ENCODE measurements around the gene SNX17. TPM values are rescaled to one million over a fixed set of nuclear protein-coding genes. Genes with fewer than 3 reads are reported as not detected.

The SNX17 gene
- polyA plus RNA-seq, 3 donors = 86.6 to 338 (median 291) TPM

DNA sequence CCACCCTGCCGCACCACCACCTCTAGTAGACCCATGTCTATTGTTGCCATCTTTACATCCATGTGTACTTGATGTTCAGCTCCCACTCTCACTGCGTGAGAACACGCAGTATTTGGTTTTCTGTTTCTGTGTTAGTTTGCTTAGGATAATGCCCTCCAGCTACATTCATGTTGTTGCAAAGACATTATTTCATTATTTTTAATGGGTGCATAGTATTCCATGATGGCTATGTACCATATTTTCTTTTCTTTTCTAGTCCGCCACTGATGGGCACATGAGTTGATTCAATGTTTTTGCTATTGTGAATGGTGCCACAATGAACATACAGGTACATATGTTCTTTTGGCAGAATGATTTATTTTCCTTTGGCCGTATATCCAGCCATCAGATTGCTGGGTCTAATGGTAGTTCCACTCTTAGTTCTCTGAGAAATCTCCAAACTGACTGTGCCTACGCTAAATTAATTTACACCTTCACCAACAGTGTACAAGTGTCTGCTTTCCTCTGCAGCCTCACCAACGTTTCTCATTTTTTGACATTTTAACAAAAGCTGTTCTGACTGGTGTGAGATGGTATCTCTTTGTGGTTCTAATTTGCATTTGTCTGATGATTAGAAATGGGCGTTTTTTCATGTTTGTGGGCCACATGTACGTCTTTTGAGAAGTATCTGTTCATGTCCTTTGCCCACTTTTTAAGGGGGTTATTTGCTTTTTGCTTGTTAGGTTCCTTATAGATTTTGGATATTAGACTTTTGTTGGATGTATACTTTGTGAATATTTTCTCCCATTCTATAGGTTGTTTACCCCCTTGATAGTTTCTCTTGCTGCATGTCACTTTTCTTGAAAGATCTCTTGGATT, 20.6 kb downstream of the SNX17 start:
- H3K9ac ChIP-seq (ENCODE audit: insufficient read depth, low read length, poor library complexity, severe bottlenecking) = no peak overlapping the region
- Mint-ChIP-seq H3K36me3 (peaks cover 24 to 51% of the 10 kb centered on the region in 2 donors), H3K9me3 (no peaks in the 10 kb centered on the region), H3K27me3 (ENCODE audit: low read depth in 3 of 3) (no peaks in the 10 kb centered on the region), H3K27ac (peak overlapping the region in 2 of 7 donors; percentile 8 to 57), H3K4me3 (no peak overlapping the region), H3K4me1 (no peaks in the 10 kb centered on the region)
- no peak overlapping the region for H3K4me3 ChIP-seq (replicated peaks in 1 of 3; ENCODE audit: low read depth in 2 of 3, low read length in 3 of 3)
- peaks cover 91% of the 10 kb centered on the region for H3K79me2 ChIP-seq (ENCODE audit: insufficient read depth, low read length)
- H3K27me3 ChIP-seq (ENCODE audit: control insufficient read depth in 2 of 2, insufficient read depth in 2 of 2, low read length in 2 of 2) = no peaks in the 10 kb centered on the region
- DNase-seq = no peak
- WGBS (ENCODE audit: insufficient coverage) = 100% methylated on average over 1 of the region's 9 CpGs
- H2AFZ ChIP-seq (ENCODE audit: insufficient read depth, low read depth, low read length, poor library complexity, severe bottlenecking) = no peak overlapping the region
- H3K36me3 ChIP-seq (replicated peaks in 1 of 2; ENCODE audit: control insufficient read depth in 1 of 2, insufficient read depth in 2 of 2, low read length in 2 of 2) = peaks cover 9 to 39% of the 10 kb centered on the region in 2 donors
- TF ChIP-seq, protein P1, sequence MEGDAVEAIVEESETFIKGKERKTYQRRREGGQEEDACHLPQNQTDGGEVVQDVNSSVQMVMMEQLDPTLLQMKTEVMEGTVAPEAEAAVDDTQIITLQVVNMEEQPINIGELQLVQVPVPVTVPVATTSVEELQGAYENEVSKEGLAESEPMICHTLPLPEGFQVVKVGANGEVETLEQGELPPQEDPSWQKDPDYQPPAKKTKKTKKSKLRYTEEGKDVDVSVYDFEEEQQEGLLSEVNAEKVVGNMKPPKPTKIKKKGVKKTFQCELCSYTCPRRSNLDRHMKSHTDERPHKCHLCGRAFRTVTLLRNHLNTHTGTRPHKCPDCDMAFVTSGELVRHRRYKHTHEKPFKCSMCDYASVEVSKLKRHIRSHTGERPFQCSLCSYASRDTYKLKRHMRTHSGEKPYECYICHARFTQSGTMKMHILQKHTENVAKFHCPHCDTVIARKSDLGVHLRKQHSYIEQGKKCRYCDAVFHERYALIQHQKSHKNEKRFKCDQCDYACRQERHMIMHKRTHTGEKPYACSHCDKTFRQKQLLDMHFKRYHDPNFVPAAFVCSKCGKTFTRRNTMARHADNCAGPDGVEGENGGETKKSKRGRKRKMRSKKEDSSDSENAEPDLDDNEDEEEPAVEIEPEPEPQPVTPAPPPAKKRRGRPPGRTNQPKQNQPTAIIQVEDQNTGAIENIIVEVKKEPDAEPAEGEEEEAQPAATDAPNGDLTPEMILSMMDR (IDR thresholded peaks at IDR 0.05) = no peak
- H3K9me3 ChIP-seq (replicated peaks in 1 of 2; ENCODE audit: control insufficient read depth in 1 of 2, insufficient read depth in 1 of 2, low read length in 2 of 2) = no peaks in the 10 kb centered on the region
- no peak overlapping the region for H3K4me2 ChIP-seq (replicated peaks; ENCODE audit: extremely low read depth, low read length, poor library complexity, severe bottlenecking)
- no peaks in the 10 kb centered on the region for H3K4me1 ChIP-seq (ENCODE audit: control insufficient read depth in 1 of 2, insufficient read depth in 2 of 2, low read length in 2 of 2)
- H4K20me1 ChIP-seq (ENCODE audit: insufficient read depth, low read length) = peaks cover 8% of the 10 kb centered on the region
- intact Hi-C loops (cut with micrococcal nuclease) = no loop called here
- H3K27ac ChIP-seq (ENCODE audit: low read depth in 1 of 2, low read length in 2 of 2) = no peak overlapping the region

DNA sequence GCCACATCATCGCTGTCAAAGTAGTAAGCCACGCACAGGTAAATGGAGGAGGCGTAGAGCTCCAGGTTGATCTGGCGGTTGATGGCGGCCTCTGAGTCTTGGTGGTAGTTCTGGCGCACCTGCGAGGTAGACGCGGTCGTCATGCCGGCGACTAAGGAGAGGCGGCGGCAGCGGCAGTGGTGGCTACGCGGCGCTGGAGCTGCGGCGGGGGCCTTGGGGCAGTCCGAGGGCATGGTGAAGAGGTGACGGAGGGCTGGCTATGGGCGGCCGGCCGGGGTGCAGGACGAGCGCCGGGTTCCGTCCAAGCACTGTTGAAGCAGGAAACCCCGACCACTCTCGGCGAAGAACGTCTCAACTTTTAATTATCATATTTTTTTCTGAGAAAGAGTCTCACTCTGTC, 22.8 kb downstream of the SNX17 start:
- TF ChIP-seq, protein P1 (IDR thresholded peaks at IDR 0.05) = no peak
- Histone ChIP-seq H3K27me3 (ENCODE audit: control insufficient read depth in 2 of 2, insufficient read depth in 2 of 2, low read length in 2 of 2) (no peaks in the 10 kb centered on the region), H3K4me1 (ENCODE audit: control insufficient read depth in 1 of 2, insufficient read depth in 2 of 2, low read length in 2 of 2) (no peaks in the 10 kb centered on the region), H3K9ac (ENCODE audit: insufficient read depth, low read length, poor library complexity, severe bottlenecking) (no peak overlapping the region), H3K79me2 (ENCODE audit: insufficient read depth, low read length) (peaks cover 99% of the 10 kb centered on the region), H3K36me3 (replicated peaks in 1 of 2; ENCODE audit: control insufficient read depth in 1 of 2, insufficient read depth in 2 of 2, low read length in 2 of 2) (peaks cover 7 to 28% of the 10 kb centered on the region in 2 donors), H2AFZ (ENCODE audit: insufficient read depth, low read depth, low read length, poor library complexity, severe bottlenecking) (no peak overlapping the region), H3K4me3 (replicated peaks in 1 of 3; ENCODE audit: low read depth in 2 of 3, low read length in 3 of 3) (no peak overlapping the region), H3K9me3 (replicated peaks in 1 of 2; ENCODE audit: control insufficient read depth in 1 of 2, insufficient read depth in 1 of 2, low read length in 2 of 2) (no peaks in the 10 kb centered on the region), H4K20me1 (ENCODE audit: insufficient read depth, low read length) (peaks cover 26% of the 10 kb centered on the region), H3K27ac (ENCODE audit: low read depth in 1 of 2, low read length in 2 of 2) (no peak overlapping the region), H3K4me2 (replicated peaks; ENCODE audit: extremely low read depth, low read length, poor library complexity, severe bottlenecking) (no peak overlapping the region)
- no peak for DNase-seq
- Mint-ChIP-seq H3K4me3 (no peak overlapping the region), H3K27me3 (ENCODE audit: low read depth in 3 of 3) (no peaks in the 10 kb centered on the region), H3K9me3 (no peaks in the 10 kb centered on the region), H3K36me3 (peaks cover 15 to 41% of the 10 kb centered on the region in 2 donors), H3K4me1 (no peaks in the 10 kb centered on the region), H3K27ac (peak overlapping the region in 1 of 7 donors; percentile 36)
- WGBS (ENCODE audit: insufficient coverage) = 98% methylated on average over 25 of the region's 33 CpGs
- intact Hi-C loops (cut with micrococcal nuclease) = no loop called here
